OCI-LY7 (cell line): ENCODE data around the gene C1orf56. TPM values are rescaled to one million over a fixed set of nuclear protein-coding genes. Genes with fewer than 3 reads are reported as not detected.

ENCODE experiments used
- BruUV-seq: library from RNA; stranded (reverse); fragments of 400-500 nt; replicated peaks from 2 replicates; lab custom pipeline; 2021; lab: Mats Ljungman, UMichigan
- CTCF ChIA-PET: fragments of 300-600 bp; sonication (Branson Sonifier 250); formaldehyde crosslinking; loops from one replicate; lab custom pipeline; 2022; ENCODE audit warnings: antibody characterized with exemption; ENCODE audit not compliant: unreplicated experiment; lab: Charles Lee
- POLR2A ChIA-PET: fragments of 300-600 bp; sonication (Branson Sonifier 250); formaldehyde crosslinking; loops from one replicate; lab custom pipeline; 2022; ENCODE audit warnings: antibody characterized with exemption; lab: Charles Lee
- DNase-seq: peaks from one replicate; pipeline ENCODE4 v3.0.0-alpha.2; 2015; ENCODE audit warnings: low spot score
- H2AFZ ChIP-seq: fragments of 200-600 bp; sonication (generic), shearing (Covaris generic); 2 replicates; pipeline ENCODE4 v1.6.1; 2014; ENCODE audit warnings: mild to moderate bottlenecking, antibody characterized with exemption, low read length, moderate library complexity
- H3K27ac ChIP-seq: fragments of 200-600 bp; sonication (generic); 2 replicates; pipeline ENCODE4 v1.5.1; 2014; ENCODE audit warnings: mixed run types, low read depth, mild to moderate bottlenecking, moderate library complexity, low read length, inconsistent platforms; ENCODE audit not compliant: poor library complexity, severe bottlenecking
- H3K36me3 ChIP-seq: fragments of 200-600 bp; sonication (generic); 2 replicates; pipeline ENCODE4 v1.6.1; 2014; ENCODE audit warnings: mild to moderate bottlenecking, antibody characterized with exemption, low read length, moderate library complexity, mixed read lengths; ENCODE audit not compliant: insufficient read depth
- H3K4me1 ChIP-seq: fragments of 200-600 bp; sonication (generic); 2 replicates; pipeline ENCODE4 v1.5.1; 2014; ENCODE audit warnings: mild to moderate bottlenecking, low read length; ENCODE audit not compliant: insufficient read depth, poor library complexity, severe bottlenecking
- H3K4me2 ChIP-seq: fragments of 200-600 bp; sonication (generic); 2 replicates; pipeline ENCODE4 v1.6.1; 2014; ENCODE audit warnings: mild to moderate bottlenecking, low read length
- H3K4me3 ChIP-seq: fragments of 200-600 bp; sonication (generic); 2 replicates; pipeline ENCODE4 v1.5.1; 2014; ENCODE audit warnings: mild to moderate bottlenecking, low read depth, low read length; ENCODE audit not compliant: poor library complexity, severe bottlenecking
- H3K79me2 ChIP-seq: fragments of 200-600 bp; sonication (generic); 2 replicates; pipeline ENCODE4 v1.6.1; 2016; ENCODE audit warnings: low read depth, mild to moderate bottlenecking, low read length, moderate library complexity, mixed read lengths; ENCODE audit not compliant: insufficient read depth
- H3K9me2 ChIP-seq: fragments of 200-600 bp; sonication (generic); 2 replicates; pipeline ENCODE4 v1.6.1; 2016; ENCODE audit warnings: mild to moderate bottlenecking, low read length, mixed read lengths; ENCODE audit not compliant: insufficient read depth
- H3K9me3 ChIP-seq: fragments of 200-600 bp; sonication (generic); 2 replicates; pipeline ENCODE4 v1.6.1; 2014; ENCODE audit warnings: mild to moderate bottlenecking, mixed run types, low read length, mixed read lengths
- H4K20me1 ChIP-seq: fragments of 200-600 bp; sonication (generic); 2 replicates; pipeline ENCODE4 v1.6.1; 2014; ENCODE audit warnings: mild to moderate bottlenecking, antibody characterized with exemption, low read length, moderate library complexity, mixed read lengths; ENCODE audit not compliant: insufficient read depth
- CTCF ChIP-seq: fragments of 200-600 bp; sonication (generic); conservative IDR thresholded peaks from 2 replicates; pipeline ENCODE4 v1.5.1; 2014; ENCODE audit warnings: mild to moderate bottlenecking, antibody characterized with exemption, low read length, moderate library complexity, mixed read lengths
- EZH2phosphoT487 ChIP-seq: fragments of 200-600 bp; sonication (generic); IDR thresholded peaks from 2 replicates; pipeline ENCODE4 v1.6.1; 2018; ENCODE audit warnings: low read depth, borderline replicate concordance, mild to moderate bottlenecking, mixed run types, antibody characterized with exemption, low read length, moderate library complexity, mixed read lengths
- intact Hi-C: fragments of 100-400 bp; cut with micrococcal nuclease; formaldehyde crosslinking; loops from one replicate; pipeline ENCODE4 v1.10.0; 2022; ENCODE audit not compliant: unreplicated experiment
- total RNA-seq, 2 experiments: library from RNA; depleted of rRNA in 1 of 2; stranded (reverse); fragments of >200 nt in 1 of 2; shearing (Covaris generic) in 1 of 2; gene quantifications; 2 replicates each; pipeline ENCODE4 v1.2.3, GENCODE V29; 2014 to 2022

C1orf56 gene
- total RNA-seq, 2 experiments from 2014 or later, result 0.25 TPM; not detected in 1

- H3K4me1 ChIP-seq, result no peaks in the 10 kb centered on the region
- CTCF ChIA-PET, result no interaction called here
- no peak within 1 kb of the TSS for H3K27ac ChIP-seq
- POLR2A ChIA-PET, result interaction anchor here (0.7 to 1.5 kb wide), 2 partner anchors 9 to 24 kb away, joined by 3 read pairs; no protein-coding TSS in a partner anchor
- H3K9me3 ChIP-seq, result no peaks in the 10 kb centered on the region
- DNase-seq, result no peak
- H3K36me3 ChIP-seq, result peaks cover 25% of the 10 kb centered on the region
- no peak within 1 kb of the TSS for H3K4me2 ChIP-seq
- H3K79me2 ChIP-seq, result no peaks in the 10 kb centered on the region
- no peak within 1 kb of the TSS for H2AFZ ChIP-seq
- H4K20me1 ChIP-seq, result no peaks in the 10 kb centered on the region
- no TSS peak for BruUV-seq
- intact Hi-C loops, result no loop called here
- H3K9me2 ChIP-seq, result no peaks in the 10 kb centered on the region
- TF ChIP-seq EZH2phosphoT487, result no peak
- no peak for TF ChIP-seq CTCF
- no peak within 1 kb of the TSS for H3K4me3 ChIP-seq
Measured at GRCh38 chr1:151036356-151036755, 11.2 kb upstream of the C1orf56 start, which contains the start of gene BNIPL. TSS of gene BNIPL (plus strand) at chr1:151036586. CDS start at chr1:151036726, 140 bp downstream.

- Histone ChIP-seq H3K4me2 (no peak overlapping the region), H3K27ac (no peak overlapping the region), H2AFZ (no peak overlapping the region), H3K9me3 (no peaks in the 10 kb centered on the region), H4K20me1 (no peaks in the 10 kb centered on the region), H3K4me1 (no peaks in the 10 kb centered on the region), H3K9me2 (no peaks in the 10 kb centered on the region), H3K4me3 (no peak overlapping the region), H3K79me2 (no peaks in the 10 kb centered on the region), H3K36me3 (peaks cover 20% of the 10 kb centered on the region)
- ChIA-PET CTCF (no interaction called here), POLR2A (interaction anchor here (0.6 to 1.5 kb wide), 3 partner anchors 9 to 71 kb away, joined by 3 read pairs; no protein-coding TSS in a partner anchor)
- no TSS peak for BruUV-seq
- intact Hi-C loops, result no loop called here
- no peak for DNase-seq
- TF ChIP-seq EZH2phosphoT487 (no peak), CTCF (no peak)
Measured at GRCh38 chr1:151037032-151037431, 10.5 kb upstream of the C1orf56 start.

- ChIA-PET CTCF (no interaction called here), POLR2A (no interaction called here)
Measured at GRCh38 chr1:151039521-151039920, 8.0 kb upstream of the C1orf56 start.

More at GRCh38 chr1:151039521-151039920, 8.0 kb upstream of the C1orf56 start:
- intact Hi-C loops, result no loop called here
- DNase-seq, result no peak
- Histone ChIP-seq H3K27ac (no peak overlapping the region), H3K4me2 (no peak overlapping the region), H3K9me2 (no peaks in the 10 kb centered on the region), H3K36me3 (peaks cover 12% of the 10 kb centered on the region; the same call in 1 of the 2 replicates), H3K4me3 (no peak overlapping the region), H2AFZ (no peak overlapping the region), H3K4me1 (no peaks in the 10 kb centered on the region), H3K79me2 (no peaks in the 10 kb centered on the region), H3K9me3 (no peaks in the 10 kb centered on the region), H4K20me1 (no peaks in the 10 kb centered on the region)
- TF ChIP-seq EZH2phosphoT487, result no peak
- no TSS peak for BruUV-seq
